ENCODE measurements around the gene PAEP. TPM values are rescaled to one million over a fixed set of nuclear protein-coding genes. Genes with fewer than 3 reads are reported as not detected.
A peak's percentile ranks its signal among the peaks of the same experiment; 100 is the strongest.
"Not testable (repeated sequence)": the region's sequence is repeated elsewhere in the genome, so short reads cannot be mapped to it uniquely, and the experiment has no call there.

Gene PAEP
- total and polyA plus RNA-seq, 12 donors = not detected

DNA sequence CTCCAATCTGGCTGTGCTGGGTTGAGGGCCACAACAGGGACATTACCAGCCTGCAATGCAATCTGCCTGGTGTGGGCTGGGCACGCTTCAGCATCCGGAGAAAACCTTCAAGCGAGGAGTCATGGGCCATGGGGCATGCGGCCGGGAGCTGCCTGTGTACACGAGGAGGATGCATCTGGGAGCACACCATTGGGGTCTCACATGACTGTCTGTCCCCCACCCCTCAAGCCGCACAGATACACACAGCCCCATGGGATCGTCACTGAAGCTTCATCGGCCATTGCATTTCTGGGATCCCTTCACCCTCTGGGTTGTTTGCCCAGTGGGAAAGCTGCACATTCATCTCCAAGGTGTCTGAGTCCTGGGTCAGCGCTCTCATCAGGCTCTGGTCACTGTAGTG lies 30.5 kb upstream of the PAEP start:
- 94 to 95% methylated on average over 10 of the region's 10 CpGs for WGBS, 2 donors
- Histone ChIP-seq H3K27ac (no peak overlapping the region), H3K27me3 (peaks cover 0 to 13% (median 5%) of the 10 kb centered on the region in 7 donors), H3K4me3 (no peak overlapping the region), H3K9me3 (peaks cover 0 to 9% (median 0%) of the 10 kb centered on the region in 11 donors), H3K4me1 (peaks cover 0 to 3% (median 0%) of the 10 kb centered on the region in 9 donors), H3K36me3 (no peaks in the 10 kb centered on the region)
- ATAC-seq = no peak
- DNase-seq = no peak
- TF ChIP-seq, protein P1, sequence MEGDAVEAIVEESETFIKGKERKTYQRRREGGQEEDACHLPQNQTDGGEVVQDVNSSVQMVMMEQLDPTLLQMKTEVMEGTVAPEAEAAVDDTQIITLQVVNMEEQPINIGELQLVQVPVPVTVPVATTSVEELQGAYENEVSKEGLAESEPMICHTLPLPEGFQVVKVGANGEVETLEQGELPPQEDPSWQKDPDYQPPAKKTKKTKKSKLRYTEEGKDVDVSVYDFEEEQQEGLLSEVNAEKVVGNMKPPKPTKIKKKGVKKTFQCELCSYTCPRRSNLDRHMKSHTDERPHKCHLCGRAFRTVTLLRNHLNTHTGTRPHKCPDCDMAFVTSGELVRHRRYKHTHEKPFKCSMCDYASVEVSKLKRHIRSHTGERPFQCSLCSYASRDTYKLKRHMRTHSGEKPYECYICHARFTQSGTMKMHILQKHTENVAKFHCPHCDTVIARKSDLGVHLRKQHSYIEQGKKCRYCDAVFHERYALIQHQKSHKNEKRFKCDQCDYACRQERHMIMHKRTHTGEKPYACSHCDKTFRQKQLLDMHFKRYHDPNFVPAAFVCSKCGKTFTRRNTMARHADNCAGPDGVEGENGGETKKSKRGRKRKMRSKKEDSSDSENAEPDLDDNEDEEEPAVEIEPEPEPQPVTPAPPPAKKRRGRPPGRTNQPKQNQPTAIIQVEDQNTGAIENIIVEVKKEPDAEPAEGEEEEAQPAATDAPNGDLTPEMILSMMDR (IDR thresholded peaks at IDR 0.05) = no peak
- intact Hi-C loops (cut with DNase I) = no loop called here

DNA sequence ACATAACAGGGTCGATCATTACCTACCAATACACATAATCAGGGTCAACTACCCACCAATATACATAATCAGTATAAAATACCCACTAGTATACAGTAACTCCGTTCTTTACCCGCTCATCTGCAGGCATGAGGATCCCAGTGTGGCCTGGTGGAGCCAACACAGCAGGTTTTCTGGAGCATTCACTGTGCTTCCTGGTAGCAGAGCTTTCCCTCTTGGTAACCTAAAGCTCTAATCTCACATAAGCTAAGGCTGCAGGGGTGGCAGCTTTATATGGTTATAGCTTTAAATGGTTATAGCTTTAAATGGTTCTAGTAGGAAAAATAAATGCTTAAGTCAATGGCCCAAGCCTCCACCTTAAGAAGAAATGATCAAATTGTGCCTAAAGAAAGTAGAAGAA lies 28.4 kb upstream of the PAEP start:
- peaks cover 0 to 3% (median 0%) of the 10 kb centered on the region in 9 donors for H3K4me1 ChIP-seq
- TF ChIP-seq, protein P1 (IDR thresholded peaks at IDR 0.05) = no peak
- 94 to 97% methylated on average over 3 of the region's 3 CpGs for WGBS, 2 donors
- peaks cover 0 to 8% (median 5%) of the 10 kb centered on the region in 7 donors for H3K27me3 ChIP-seq
- H3K36me3 ChIP-seq = no peaks in the 10 kb centered on the region
- H3K27ac ChIP-seq = no peak overlapping the region
- H3K4me3 ChIP-seq = no peak overlapping the region
- ATAC-seq (no peak), DNase-seq (no peak)
- intact Hi-C loops (cut with DNase I) = no loop called here
- H3K9me3 ChIP-seq = peaks cover 0 to 9% (median 0%) of the 10 kb centered on the region in 11 donors

DNA sequence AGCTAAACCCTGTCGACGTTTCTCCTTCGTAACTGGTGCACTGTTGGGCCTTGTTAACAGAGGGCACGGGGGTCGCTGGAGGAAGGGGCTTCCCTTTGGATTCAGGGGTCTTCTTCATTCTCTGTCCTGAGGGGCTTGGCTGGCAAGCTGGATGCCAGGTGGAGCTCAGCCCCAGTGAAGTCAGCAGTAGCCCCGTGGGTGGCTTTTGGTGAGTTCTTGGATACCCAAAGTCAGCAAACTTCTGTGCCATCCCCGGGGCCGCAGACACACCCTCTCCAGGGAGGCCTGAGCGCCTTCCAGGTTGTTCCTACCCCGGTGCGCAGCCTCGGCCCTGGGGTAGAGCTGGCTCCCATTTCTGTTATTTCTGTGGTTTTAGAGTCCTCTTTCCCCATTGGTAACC lies 27.9 kb upstream of the PAEP start:
- DNase-seq (no peak), ATAC-seq (no peak)
- intact Hi-C loops (cut with DNase I) = no loop called here
- 93 to 95% methylated on average over 12 of the region's 12 CpGs for WGBS, 2 donors
- Histone ChIP-seq H3K9me3 (peaks cover 0 to 9% (median 0%) of the 10 kb centered on the region in 11 donors), H3K4me3 (no peak overlapping the region), H3K27me3 (peaks cover 0 to 9% (median 5%) of the 10 kb centered on the region in 7 donors), H3K4me1 (peaks cover 0 to 3% (median 0%) of the 10 kb centered on the region in 9 donors), H3K36me3 (no peaks in the 10 kb centered on the region), H3K27ac (peak overlapping the region in 1 of 10 donors; percentile 53)
- TF ChIP-seq, protein P1 (IDR thresholded peaks at IDR 0.05) = no peak

DNA sequence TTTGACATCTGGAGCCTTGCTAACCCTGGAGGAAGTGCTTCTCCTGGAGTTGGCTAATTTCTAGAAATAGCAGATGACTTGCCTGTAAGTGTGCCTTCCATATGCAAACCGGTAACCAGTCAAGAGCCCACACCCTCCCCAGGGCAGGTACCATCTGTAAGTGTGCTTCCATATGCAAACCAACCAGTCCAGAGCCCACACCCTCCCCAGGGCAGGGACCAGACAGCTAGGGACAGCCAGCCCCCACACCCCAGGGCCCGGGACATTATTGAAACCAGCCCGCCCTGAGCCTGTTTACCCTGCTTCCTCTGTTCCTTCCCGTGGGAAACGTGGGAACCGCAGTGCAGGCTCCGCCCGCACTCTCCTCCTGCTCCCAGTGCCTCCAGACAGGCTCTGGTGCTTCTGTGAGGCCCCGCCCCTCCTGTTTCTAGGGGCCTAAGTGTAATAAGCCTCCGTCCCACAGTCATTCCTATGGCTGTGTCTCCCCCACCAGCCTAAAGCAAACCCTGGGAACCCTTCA lies 27.3 kb upstream of the PAEP start:
- H3K9me3 ChIP-seq; H3K4me3 ChIP-seq; H3K27me3 ChIP-seq; intact Hi-C loops (cut with DNase I); H3K4me1 ChIP-seq; DNase-seq; H3K36me3 ChIP-seq: not testable (repeated sequence)
- ATAC-seq = peak in 7 of 8 donors; percentile 25 to 88 (median 59)
- H3K27ac ChIP-seq = peak overlapping the region in 1 of 10 donors; percentile 53
- WGBS, 2 donors = 32 to 38% methylated on average over 10 of the region's 10 CpGs

DNA sequence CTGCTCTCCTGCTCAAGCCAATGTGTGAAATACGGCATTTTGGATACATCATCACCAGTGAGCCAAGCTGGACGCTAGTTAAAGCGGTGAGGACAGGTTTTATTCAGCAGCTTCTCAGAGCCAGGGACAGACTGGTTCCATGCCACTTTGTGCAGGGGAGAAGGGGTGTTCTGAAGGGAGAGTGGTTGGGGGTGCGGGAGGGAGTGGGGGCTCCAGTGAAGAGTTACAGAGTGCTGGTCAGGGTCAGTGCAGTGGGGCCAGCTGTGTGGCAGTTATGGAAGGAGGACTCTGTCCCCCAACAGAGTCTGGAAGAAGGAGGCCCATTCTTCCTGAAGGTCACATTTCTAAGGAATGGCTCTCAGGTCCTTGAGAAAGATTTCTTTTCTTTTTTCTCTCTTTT lies 26.7 kb upstream of the PAEP start:
- DNase-seq; H3K36me3 ChIP-seq; H3K4me1 ChIP-seq; H3K9me3 ChIP-seq; H3K4me3 ChIP-seq; H3K27me3 ChIP-seq; intact Hi-C loops (cut with DNase I): not testable (repeated sequence)
- H3K27ac ChIP-seq = peak overlapping the region in 1 of 10 donors; percentile 53
- 53 to 70% methylated on average over 4 of the region's 4 CpGs for WGBS, 2 donors
- ATAC-seq = peak in 3 of 8 donors; percentile 19 to 46 (median 24)

DNA sequence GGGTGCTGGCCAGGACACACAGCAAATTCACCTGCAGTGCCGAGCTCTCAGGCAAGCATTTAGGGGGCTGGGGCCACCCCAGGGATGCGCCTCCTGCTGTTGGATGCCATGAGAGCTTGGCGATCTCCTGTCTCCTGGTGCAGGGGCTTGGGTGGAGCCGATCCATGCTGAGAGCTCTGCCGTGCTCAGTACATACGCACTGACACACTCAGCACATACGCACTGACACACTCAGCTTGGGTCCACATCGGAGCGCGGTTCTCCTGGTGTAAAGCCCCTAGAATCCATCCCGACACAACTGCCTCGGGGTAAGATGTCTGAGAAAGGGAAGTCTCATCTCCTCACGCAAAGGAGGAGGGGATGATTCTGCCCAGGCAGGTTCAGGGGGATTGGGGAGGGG lies 25.9 kb upstream of the PAEP start:
- H3K4me3 ChIP-seq; H3K4me1 ChIP-seq; intact Hi-C loops (cut with DNase I); H3K27me3 ChIP-seq; ATAC-seq; DNase-seq; H3K9me3 ChIP-seq; H3K36me3 ChIP-seq; H3K27ac ChIP-seq: not testable (repeated sequence)
- WGBS, 2 donors = 80 to 88% methylated on average over 10 to 13 of the region's 13 CpGs
